Measurements from ENCODE around the gene CLEC4D.
A peak's percentile ranks its signal among the peaks of the same experiment; 100 is the strongest.
"Not testable (repeated sequence)": the region's sequence is repeated elsewhere in the genome, so short reads cannot be mapped to it uniquely, and the experiment has no call there.

Gene CLEC4D

DNA sequence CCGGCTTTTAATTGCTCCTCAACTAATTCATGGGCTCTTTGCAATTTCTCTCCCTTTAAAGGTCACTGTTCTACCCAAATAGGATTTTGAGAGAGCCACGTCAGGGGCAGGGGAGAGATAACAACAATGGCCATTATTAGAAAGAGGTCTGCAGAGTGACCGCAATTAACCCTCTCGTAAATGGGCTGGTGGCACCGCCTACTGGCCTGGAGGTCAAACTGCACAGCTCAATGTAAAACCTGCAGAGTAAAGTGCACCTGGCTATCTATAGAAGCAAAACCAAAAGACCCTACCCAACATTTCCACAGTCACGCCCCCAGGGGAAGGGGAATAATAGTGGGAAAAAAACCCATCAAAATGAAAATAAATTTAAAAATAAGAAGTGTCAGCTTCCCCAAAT lies 49.0 kb downstream of the CLEC4D start:
- no peak overlapping the region for H3K4me3 ChIP-seq (ENCODE audit: low read depth, low read length)
- TF ChIP-seq MYC (IDR thresholded peaks at IDR 0.05; ENCODE audit: low read depth, low read length), result no peak
- TF ChIP-seq POLR2A (IDR thresholded peaks at IDR 0.05; ENCODE audit: extremely low read depth, insufficient read length), result no peak
- no peak for TF ChIP-seq CTCF (IDR thresholded peaks at IDR 0.05; ENCODE audit: low read depth, low read length)
- no peak for TF ChIP-seq MAX (IDR thresholded peaks at IDR 0.05; ENCODE audit: low read depth, low read length)
- DNase-seq (ENCODE audit: low read depth), result peak; percentile 11

DNA sequence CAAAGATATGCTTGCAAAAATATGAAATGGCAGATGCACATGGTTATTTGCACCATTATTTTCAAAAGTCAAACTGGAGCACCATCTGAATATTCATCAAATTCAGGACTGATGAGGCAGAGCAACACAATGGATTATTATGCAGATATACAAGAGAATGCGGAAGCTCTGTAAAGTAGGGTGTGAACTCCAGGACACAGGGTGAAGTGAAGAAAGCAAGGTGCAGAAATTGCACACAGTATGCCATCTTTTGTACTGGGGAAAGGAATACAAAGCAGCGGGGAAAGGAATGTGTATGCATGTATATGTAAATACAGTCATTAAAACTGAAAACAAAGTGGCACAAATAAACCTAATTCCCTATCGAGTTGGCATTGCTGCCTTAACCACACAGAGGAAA lies 50.1 kb downstream of the CLEC4D start:
- no peak for DNase-seq (ENCODE audit: low read depth)
- H3K4me3 ChIP-seq (ENCODE audit: low read depth, low read length), result no peak overlapping the region
- TF ChIP-seq POLR2A (IDR thresholded peaks at IDR 0.05; ENCODE audit: extremely low read depth, insufficient read length), result no peak
- no peak for TF ChIP-seq MYC (IDR thresholded peaks at IDR 0.05; ENCODE audit: low read depth, low read length)
- no peak for TF ChIP-seq MAX (IDR thresholded peaks at IDR 0.05; ENCODE audit: low read depth, low read length)
- TF ChIP-seq CTCF (IDR thresholded peaks at IDR 0.05; ENCODE audit: low read depth, low read length), result no peak

DNA sequence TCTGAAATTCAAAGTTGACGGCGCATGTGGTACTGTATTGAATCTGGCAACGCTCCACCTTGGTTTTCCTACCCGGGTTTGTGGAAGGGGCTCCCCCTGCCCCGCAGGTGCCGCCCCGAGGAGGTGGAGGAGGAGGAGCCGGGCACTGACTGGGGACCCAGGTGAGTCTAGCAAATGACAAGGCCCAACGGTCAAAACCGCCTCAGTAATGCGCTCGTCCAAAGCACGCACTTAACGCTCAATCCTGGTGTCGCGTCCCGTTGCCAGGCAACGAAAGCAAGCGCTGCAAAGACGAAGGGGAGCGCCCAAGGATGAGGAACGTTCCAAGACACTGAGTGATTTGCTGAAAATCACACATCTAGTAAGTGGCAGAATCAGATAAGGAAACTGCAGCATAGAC lies 51.4 kb downstream of the CLEC4D start:
- no peak overlapping the region for H3K4me3 ChIP-seq (ENCODE audit: low read depth, low read length)
- no peak for TF ChIP-seq MAX (IDR thresholded peaks at IDR 0.05; ENCODE audit: low read depth, low read length)
- TF ChIP-seq POLR2A (IDR thresholded peaks at IDR 0.05; ENCODE audit: extremely low read depth, insufficient read length), result no peak
- TF ChIP-seq MYC (IDR thresholded peaks at IDR 0.05; ENCODE audit: low read depth, low read length), result no peak
- TF ChIP-seq CTCF (IDR thresholded peaks at IDR 0.05; ENCODE audit: low read depth, low read length), result no peak
- DNase-seq (ENCODE audit: low read depth), result no peak

GRCh38 chr12:8566052-8566451 lies 52.7 kb downstream of the CLEC4D start:
- peak; percentile 37 for DNase-seq (ENCODE audit: low read depth)
- H3K4me3 ChIP-seq (ENCODE audit: low read depth, low read length), result not testable (repeated sequence)

GRCh38 chr12:8566525-8566924 lies 53.2 kb downstream of the CLEC4D start:
- no peak for DNase-seq (ENCODE audit: low read depth)
- H3K4me3 ChIP-seq (ENCODE audit: low read depth, low read length), result no peak overlapping the region

More at GRCh38 chr12:8566525-8566924, 53.2 kb downstream of the CLEC4D start:
- TF ChIP-seq MAX (IDR thresholded peaks at IDR 0.05; ENCODE audit: low read depth, low read length) (no peak), POLR2A (IDR thresholded peaks at IDR 0.05; ENCODE audit: extremely low read depth, insufficient read length) (no peak), MYC (IDR thresholded peaks at IDR 0.05; ENCODE audit: low read depth, low read length) (no peak), CTCF (IDR thresholded peaks at IDR 0.05; ENCODE audit: low read depth, low read length) (no peak)

Measured in NB4 (cell line).